SK-N-MC (cell line): Measurements from ENCODE around the gene GPANK1.

Experiments used
- EZH2 ChIP-seq: fragments of 200-600 bp; sonication (generic); IDR thresholded peaks from one replicate; pipeline ENCODE4 v1.6.1; 2017; ENCODE audit warnings: antibody characterized with exemption
- FOXP2 ChIP-seq: optimal IDR thresholded peaks from 2 replicates; pipeline ENCODE3; 2011; ENCODE audit warnings: mild to moderate bottlenecking, moderate library complexity; ENCODE audit not compliant: insufficient read depth; ENCODE audit errors: extremely low read length, control extremely low read depth
- POLR2AphosphoS5 ChIP-seq: IDR thresholded peaks from 2 replicates; pipeline ENCODE4 v1.6.1; 2012; ENCODE audit warnings: mild to moderate bottlenecking, low read depth, low read length, borderline replicate concordance

GRCh38 chr6:31680226-31681134 is 15.7 kb upstream of the GPANK1 start, which contains the start of gene LY6G5C:
- TF ChIP-seq EZH2 (no peak), POLR2AphosphoS5 (no peak), FOXP2 (no peak)
